GM21515 (cell line): ENCODE measurements around the gene SEC61G.
A peak's percentile ranks its signal among the peaks of the same experiment; 100 is the strongest.

ENCODE experiments used
- ATAC-seq: cut with Tn5 transposase; IDR thresholded peaks from one replicate; pipeline ENCODE4 v1.9.1; 2021; ENCODE audit not compliant: unreplicated experiment

SEC61G gene

GRCh38 chr7:54758702-54759592, at the start of gene SEC61G:
TSS of gene SEC61G (minus strand) at chr7:54759211. CDS start at chr7:54757588, 1,623 bp downstream.
- ATAC-seq, result peak; percentile 92

DNA sequence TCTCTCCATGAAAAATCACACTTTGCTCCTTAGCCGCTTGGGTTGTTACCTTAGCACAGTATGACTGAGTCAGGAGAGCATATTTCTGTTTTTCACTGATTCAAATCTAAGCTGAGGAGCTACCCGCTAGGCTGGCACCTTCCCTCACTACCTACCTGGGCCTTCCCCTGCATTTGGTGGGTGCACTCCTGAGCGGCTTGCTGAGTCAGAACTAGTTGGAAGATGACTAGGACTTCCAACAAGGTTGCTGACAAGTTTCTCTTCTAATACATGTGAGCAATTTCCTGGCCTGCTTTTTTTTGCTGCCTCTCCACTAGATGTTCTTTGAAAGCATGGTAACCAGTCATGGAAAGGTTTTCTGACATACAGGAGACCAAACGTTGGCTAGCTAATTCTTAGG, 43.8 kb upstream of the SEC61G start:
- ATAC-seq, result no peak

DNA sequence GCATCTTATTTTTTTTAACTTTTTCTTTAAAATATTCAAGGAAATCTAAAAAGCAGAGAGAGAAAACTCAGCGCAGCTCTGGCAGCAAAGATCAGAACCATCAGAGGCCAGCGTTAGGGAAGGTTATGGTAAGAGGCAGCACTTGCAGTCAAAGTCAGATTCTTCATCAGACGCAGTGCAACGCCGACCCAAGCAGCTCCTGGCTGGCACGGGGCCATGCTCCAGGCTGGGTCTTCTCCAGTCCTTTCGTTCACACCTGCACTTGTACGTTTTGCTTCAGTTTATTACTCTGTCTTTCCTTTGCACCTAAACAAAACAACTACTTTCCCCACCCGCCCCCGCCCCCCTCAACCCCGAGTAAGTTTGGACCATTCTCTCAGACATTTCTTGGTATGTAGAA, 43.1 kb upstream of the SEC61G start:
- ATAC-seq, result no peak

DNA sequence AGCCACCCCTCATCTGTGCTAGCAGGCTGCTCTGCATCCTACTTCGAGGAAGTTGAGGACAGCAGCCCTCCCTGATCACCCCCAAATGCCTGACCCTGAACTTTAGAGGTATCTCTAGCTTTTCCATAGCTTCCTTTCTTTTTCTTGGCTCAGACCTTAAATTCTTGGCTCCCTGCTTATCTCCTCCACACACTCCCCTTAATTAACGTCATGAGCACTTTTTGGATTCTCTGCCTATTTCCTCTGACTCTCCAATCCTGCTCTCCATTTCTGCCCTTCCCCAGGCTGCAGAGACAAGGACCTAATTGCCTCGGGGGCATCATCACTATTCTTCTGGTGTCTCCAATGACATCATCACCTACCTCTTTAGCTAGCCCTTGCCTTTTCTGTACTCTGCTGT, 40.8 kb upstream of the SEC61G start:
- ATAC-seq, result no peak

- no peak for ATAC-seq
Observed at GRCh38 chr7:54798530-54798929, 39.5 kb upstream of the SEC61G start.

DNA sequence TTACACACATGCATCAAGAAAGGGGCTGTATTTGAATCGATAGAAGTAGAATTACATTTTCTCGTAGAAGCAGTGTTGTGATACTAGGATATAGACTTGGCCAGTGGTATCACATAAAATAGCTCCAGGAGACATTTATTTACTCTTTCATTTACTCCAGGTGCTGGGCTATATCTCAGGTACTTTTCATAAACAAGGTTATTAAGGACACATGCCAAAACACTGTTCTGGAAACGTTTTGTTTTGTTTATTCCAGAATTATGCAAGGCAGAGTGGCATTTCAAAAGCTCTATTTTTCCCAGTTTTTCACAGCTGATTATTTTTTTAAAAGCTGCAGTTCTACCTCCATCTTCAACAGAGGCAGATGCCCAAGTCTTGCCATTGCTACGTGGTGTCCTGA, 37.8 kb upstream of the SEC61G start:
- no peak for ATAC-seq

- no peak for ATAC-seq
Observed at GRCh38 chr7:54796150-54796549, 37.1 kb upstream of the SEC61G start.

GRCh38 chr7:54792383-54792782, 33.4 kb upstream of the SEC61G start:
- ATAC-seq, result no peak

DNA sequence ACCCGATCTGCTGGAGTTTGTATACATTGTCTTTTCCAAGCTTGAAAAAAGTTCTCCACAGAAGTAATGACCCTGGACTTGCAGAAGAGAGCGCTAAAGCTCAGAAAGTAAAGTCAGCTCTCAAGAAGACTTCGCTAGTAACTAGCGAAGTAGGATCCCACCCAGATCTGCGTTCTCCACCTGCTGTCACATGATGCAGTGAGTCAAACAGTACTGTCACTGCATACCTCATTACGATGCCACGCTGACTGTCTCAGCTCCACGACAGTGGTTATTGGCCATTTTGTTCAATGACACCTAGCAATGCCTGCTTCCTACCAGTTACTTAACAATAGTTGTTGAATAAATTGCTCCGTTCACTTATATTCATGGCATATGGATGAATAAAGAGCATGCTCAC, 29.7 kb upstream of the SEC61G start:
- ATAC-seq, result no peak

DNA sequence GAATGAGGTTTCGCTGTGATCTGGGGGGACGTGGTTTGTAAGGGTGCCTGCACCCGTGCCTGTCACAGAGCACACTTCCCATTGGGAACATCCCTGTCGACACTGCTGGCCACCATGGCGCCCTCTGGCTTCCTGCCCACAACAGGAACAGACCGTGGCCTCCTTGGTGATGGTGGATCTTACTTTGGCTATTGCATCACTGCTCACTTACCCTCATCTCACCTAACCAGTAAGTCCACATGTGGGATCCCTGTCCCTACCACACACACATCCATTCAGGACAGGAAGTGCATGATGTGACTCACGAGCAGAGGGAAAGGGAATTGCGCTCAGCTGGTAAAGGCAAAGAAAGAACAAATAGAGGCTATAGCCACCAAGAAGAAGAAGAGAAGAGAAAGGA, 26.2 kb upstream of the SEC61G start:
- ATAC-seq, result no peak

DNA sequence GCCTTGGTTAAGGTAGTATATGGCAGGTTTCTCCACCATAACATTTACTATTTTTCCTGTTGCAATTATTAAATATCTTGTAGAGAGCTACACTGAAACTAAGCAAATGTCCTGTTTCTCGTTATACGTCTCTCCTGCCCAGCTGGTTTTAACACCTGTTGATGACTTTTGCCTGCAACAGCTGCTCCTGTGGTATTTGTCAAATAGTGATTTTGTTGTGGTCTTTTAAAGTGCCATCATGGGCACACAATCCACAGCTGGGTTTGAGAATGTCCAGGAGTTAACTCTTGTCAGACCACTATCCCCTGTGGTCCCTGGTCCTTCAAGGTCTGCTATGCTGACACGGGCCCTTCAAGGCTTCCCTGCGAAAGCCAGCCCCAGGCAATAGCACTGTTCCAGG, 24.9 kb upstream of the SEC61G start:
- no peak for ATAC-seq

GRCh38 chr7:54782829-54783228, 23.8 kb upstream of the SEC61G start:
- no peak for ATAC-seq

- ATAC-seq, result no peak
Observed at GRCh38 chr7:54782314-54782713, 23.3 kb upstream of the SEC61G start.

GRCh38 chr7:54781134-54781920, 22.3 kb upstream of the SEC61G start:
- no peak for ATAC-seq

- ATAC-seq, result no peak
Observed at GRCh38 chr7:54780490-54780889, 21.5 kb upstream of the SEC61G start.

GRCh38 chr7:54778696-54779540, 19.9 kb upstream of the SEC61G start:
- ATAC-seq, result no peak

DNA sequence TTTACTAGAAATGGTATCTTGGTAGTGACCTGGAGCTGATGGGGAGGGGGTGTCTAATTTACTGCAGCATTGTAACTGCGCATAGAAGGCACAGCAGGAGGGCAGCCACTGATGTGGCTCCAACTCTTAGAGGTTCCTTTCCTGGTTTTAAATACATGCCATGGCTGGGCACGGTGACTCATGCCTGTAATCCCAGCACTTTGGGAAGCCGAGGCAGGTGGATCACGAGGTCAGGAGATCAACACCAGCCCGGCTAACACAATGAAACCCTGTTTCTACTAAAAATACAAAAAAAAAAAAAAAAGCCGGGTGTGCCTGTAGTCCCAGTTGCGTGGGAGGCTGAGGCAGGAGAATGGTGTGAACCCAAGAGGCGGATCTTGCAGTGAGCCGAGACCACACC, 19.2 kb upstream of the SEC61G start:
- no peak for ATAC-seq

GRCh38 chr7:54774785-54775740, 16.1 kb upstream of the SEC61G start:
- ATAC-seq, result no peak

- ATAC-seq, result peak; percentile 86
Observed at GRCh38 chr7:54773472-54774399, 14.7 kb upstream of the SEC61G start.
